HG03439 (cell line): ENCODE data around the gene ADIRF.
A peak's percentile ranks its signal among the peaks of the same experiment; 100 is the strongest.

ENCODE experiments used
- ATAC-seq: cut with Tn5 transposase; IDR thresholded peaks from one replicate; pipeline ENCODE4 v1.9.1; 2021; ENCODE audit warnings: mild to moderate bottlenecking, moderate library complexity; ENCODE audit not compliant: unreplicated experiment

ADIRF gene

GRCh38 chr10:86960003-86960862, 8.0 kb upstream of the ADIRF start:
- peak; percentile 63 for ATAC-seq

GRCh38 chr10:86960863-86961434, 7.3 kb upstream of the ADIRF start:
- ATAC-seq, result no peak

- no peak for ATAC-seq
These were observed 6.7 kb upstream of the ADIRF start for GRCh38 chr10:86961481-86962091.

DNA sequence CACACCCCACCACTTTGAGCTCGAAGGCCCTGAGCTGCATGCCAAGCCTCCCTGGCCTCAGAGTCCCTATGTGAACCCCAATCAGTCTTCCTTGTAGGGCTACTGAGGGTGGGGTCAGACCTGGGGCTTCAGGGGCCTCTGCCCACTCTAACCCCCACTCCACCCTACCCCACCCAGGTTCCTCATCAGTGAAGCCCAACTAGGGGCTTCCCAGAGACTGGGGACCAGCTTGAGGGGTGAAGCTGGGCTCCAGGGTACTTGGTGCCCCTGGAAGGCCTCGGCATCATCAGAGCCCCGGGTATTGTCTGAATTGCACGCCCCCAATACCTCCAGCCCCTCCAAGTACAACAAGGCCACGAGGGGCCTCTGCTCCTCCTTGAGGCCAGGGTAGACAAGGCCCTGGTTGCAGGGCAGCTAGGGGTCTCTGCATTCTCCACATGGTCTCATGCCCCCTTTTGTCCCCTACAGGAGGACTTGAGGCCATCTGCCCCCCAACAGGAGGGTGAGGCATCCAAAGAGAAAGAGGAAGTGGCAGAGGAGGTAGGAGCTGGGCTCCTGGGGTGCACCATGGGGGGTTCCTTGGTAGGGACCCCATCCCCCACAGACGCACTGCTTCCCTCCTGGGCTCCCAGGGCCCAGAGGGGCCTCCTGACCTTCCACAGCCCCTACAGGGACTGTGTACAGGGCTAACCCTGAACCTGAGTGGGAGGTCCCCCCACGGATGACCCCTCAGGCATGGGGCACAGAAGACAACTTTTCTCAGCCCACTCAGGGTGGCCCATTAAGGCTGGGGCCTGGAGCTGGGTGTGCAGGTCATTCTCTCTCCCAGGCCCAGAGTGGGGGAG, 5.9 kb upstream of the ADIRF start:
- ATAC-seq, result no peak

GRCh38 chr10:86962981-86963310, 5.3 kb upstream of the ADIRF start:
- ATAC-seq, result no peak

GRCh38 chr10:86963341-86963919, 4.9 kb upstream of the ADIRF start:
- ATAC-seq, result no peak

DNA sequence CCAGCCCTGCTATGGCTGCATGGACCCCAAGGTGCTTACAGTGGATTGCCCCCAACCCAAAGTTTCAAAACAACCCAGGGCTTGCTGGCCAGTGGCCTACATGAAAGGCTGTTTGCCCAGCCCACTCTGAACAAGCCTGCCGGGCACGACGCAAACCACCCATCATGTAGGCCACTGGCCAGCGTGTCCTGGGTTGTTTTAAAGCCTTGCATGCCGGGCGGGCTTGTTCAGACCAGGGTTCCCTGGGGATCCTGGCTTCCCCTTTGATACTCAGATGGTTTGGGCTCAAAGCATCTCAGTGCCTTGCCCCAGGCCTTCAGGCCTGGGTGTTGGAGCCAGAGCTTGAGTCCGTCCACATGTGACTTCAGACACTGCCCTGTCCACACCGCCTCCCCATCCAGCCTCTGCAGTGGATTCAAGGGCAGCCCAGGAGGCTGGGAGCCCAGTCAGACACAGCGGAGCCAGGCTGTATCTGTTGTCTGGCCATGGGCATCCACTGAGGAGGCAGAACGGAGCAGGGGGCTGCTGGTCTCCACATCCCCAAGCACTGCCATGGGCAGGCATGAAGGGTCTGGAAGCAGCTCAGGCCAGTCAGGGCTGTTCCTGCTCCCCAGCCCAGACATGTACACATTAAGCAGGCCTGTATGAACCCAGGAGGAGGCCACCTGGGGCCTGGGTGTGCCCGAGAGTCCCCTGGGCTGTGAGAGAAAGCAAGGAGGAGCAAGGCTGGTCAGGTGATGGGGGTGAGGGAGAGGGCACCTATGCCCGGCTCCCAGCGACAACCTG, 4.0 kb upstream of the ADIRF start:
- ATAC-seq, result no peak

- ATAC-seq, result no peak
These were observed 3.5 kb upstream of the ADIRF start for GRCh38 chr10:86964847-86965190.

- no peak for ATAC-seq
These were observed 2.2 kb upstream of the ADIRF start for GRCh38 chr10:86965986-86966654.

GRCh38 chr10:86967481-86967941, 771 bp upstream of the ADIRF start:
- no peak for ATAC-seq

- ATAC-seq, result no peak
These were observed 693 bp downstream of the ADIRF start for GRCh38 chr10:86968994-86969355.

DNA sequence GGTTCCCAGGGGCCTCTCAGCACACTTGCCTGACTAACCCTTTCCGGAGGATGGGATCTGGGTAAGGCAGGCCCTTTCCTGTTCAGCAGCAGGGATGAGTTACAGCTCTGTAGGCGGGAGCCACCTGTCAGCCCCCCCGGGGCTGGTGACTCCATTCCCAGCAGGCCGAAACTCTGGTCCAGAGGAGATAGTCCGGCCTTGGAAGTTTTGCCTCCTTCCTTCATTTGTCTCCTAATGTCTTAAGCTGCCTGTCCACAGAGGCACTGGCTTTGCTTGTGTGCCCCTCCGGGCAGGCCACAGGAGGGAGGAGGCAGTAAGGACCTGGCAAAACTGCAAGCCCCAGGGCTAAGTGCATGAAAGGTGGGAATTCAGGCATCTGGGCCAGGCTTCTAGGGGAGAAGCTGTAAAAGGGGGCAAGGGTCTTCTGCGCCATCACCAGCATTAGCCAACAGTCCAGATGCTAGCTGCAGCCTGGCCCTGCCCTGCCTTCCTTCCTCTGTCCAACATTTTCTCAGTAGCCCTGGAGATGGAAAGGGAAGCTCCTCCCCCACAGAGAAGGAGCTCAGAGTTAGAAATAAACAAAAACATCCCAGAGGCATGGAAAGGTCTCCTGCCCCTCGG, 1.2 kb downstream of the ADIRF start:
- ATAC-seq, result no peak

DNA sequence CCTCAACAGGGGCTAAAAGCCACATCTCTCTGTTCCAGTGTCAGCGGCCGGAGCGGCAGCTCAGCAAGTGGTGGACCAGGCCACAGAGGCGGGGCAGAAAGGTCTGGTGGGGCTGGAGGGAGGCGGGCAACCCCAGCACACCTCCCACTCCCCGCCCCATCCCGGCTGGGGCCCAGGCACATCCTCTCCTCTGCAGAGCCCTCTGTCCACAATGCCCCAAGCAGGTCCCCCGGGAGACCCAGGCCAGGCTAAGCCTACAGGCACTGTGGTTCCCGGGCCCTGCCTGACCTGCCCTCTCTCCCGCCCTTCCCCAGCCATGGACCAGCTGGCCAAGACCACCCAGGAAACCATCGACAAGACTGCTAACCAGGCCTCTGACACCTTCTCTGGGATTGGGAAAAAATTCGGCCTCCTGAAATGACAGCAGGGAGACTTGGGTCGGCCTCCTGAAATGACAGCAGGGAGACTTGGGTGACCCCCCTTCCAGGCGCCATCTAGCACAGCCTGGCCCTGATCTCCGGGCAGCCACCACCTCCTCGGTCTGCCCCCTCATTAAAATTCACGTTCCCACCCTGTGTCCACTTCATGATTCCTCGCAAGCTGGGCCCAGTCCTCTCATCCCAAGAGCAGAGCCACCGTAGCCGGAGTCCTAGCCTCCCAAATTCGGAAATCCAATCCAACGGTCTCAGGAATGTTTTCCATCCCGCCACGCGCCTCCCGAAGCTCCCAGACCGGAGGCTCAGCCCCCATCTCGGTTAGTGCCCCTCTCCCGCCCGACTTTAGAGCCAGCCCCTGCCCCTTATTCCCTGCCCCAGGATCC, 2.1 kb downstream of the ADIRF start:
- no peak for ATAC-seq

DNA sequence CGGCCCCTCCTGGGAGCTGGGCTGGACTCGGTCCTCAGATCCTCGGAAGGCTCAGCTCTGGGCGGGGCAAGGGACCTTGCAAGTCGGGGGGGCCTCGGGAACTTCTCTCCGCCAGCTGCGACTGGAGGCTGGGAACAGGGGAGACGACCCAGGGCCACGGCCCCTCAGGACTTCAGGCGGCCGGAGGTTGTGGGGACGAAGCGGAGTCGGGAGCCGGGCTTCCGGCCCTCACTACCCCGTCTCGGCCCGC, 2.6 kb downstream of the ADIRF start:
- ATAC-seq, result no peak

DNA sequence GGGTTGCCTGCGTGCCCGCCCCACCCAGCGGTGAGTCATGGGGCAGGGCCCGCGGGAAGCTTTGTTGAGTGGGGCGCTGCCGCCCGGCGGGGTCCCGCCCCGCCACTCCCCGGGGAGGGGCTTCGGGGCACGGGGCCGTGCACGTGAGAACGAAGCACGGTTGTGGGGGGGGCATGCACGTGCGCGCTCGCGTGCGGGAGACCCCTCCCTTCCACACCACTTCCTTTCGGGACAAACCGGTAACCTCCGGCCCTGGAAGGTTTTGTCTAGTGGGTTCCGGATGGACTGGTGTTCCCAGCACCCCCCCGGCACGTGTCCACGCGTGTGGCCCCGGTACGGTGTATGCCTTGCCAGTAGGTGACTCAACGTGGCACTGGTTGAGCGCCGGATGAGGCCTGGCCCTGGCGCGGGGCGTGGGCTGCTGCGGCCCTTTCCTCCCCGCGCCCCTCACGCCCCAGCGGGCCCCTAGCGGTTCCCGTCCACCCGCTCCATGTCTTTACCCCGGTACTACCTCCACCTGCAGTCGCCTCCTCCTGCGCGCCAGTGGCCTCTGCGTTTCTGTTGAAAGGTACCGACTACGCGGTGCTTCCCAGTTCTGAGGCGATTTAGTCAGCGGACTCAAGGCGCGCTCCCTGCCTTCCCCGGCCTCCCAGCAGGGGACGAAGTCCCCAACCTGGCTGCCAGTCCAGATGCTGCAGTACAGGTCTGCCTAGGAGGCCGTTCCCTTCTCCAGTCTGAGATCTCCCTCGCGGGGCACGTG, 3.1 kb downstream of the ADIRF start:
- ATAC-seq, result peak; percentile 80

DNA sequence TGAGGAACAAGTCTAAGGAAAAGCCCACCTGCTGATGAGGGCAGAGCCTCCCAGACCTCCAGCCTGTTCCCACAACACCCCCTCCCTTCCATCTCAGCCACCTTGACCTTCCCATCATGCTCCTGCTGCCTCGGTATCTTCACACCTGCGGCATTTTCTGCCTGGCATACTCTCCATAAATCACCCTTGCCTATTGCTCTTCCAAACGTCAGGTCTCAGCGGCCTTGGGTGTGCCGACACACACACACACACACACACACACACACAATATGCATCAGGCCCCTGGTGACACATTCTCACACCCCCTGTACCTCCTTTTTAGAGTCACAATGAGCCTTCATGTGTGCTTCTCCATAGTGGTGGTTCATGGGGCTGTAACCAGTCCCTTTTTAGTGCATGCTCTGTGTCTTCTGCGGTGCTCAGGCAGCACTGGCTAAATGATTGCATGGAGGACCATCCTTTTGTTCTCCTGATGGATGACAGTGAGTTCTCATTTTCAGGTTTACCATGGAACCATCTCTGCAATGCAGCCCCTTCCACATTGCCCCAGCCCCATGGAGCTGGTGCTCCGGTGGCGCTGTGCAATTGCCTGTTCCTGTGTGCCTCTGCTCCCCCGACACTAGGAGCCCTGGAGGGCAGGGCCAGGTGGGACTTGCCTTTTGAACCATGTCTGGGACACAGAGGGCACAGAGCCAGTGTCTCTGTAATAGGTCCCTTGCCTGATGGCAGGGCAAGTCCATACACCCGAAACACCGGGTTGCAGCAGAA, 4.5 kb downstream of the ADIRF start:
- ATAC-seq, result no peak

DNA sequence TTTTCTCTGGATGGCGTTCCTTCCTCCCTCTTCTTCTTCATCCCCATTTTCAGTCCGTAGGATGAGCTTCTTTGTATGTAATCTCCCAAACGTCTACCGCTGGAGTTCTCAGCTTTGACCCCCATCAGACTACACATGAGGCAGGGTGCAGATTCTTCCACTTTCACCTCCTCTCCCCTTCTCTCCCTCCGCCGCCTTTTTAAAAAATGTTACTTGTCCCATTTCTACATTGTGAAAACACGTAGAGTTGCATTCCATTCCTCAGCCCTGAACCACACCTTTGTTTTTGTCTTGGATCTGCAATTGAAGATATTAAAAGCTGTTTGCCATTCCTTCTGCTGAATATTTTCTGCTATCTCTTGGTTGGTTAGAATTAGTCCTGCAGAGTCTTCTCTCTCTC, 6.2 kb downstream of the ADIRF start:
- no peak for ATAC-seq
